Glutamatergic neuron (in vitro differentiated cells): Measurements from ENCODE around the gene OR5H14. TPM values are rescaled to one million over a fixed set of nuclear protein-coding genes. Genes with fewer than 3 reads are reported as not detected.
A peak's percentile ranks its signal among the peaks of the same experiment; 100 is the strongest.
"Not testable (repeated sequence)": the region's sequence is repeated elsewhere in the genome, so short reads cannot be mapped to it uniquely, and the experiment has no call there.

Experiments
- DNase-seq: peaks from one replicate; pipeline ENCODE4 v3.0.0; 2022
- H3K27ac Mint-ChIP-seq: one replicate; pipeline ENCODE4 v1.8.0; 2020; ENCODE audit warnings: mild to moderate bottlenecking, mixed read lengths, inconsistent platforms; ENCODE audit not compliant: unreplicated experiment
- H3K27me3 Mint-ChIP-seq: one replicate; pipeline ENCODE4 v1.8.0; 2020; ENCODE audit warnings: mild to moderate bottlenecking, moderate library complexity, mixed read lengths, inconsistent platforms; ENCODE audit not compliant: unreplicated experiment
- H3K36me3 Mint-ChIP-seq: one replicate; pipeline ENCODE4 v1.8.0; 2020; ENCODE audit warnings: mild to moderate bottlenecking, mixed read lengths, inconsistent platforms; ENCODE audit not compliant: unreplicated experiment
- H3K4me1 Mint-ChIP-seq: one replicate; pipeline ENCODE4 v1.8.0; 2020; ENCODE audit warnings: mild to moderate bottlenecking, low read depth, mixed read lengths, inconsistent platforms; ENCODE audit not compliant: unreplicated experiment
- H3K4me3 Mint-ChIP-seq: one replicate; pipeline ENCODE4 v1.8.0; 2020; ENCODE audit warnings: mild to moderate bottlenecking, mixed read lengths, inconsistent platforms; ENCODE audit not compliant: unreplicated experiment
- H3K9me3 Mint-ChIP-seq: one replicate; pipeline ENCODE4 v1.8.0; 2020; ENCODE audit warnings: mild to moderate bottlenecking, moderate library complexity, mixed read lengths, inconsistent platforms; ENCODE audit not compliant: unreplicated experiment
- total RNA-seq: library from RNA; stranded (reverse); fragmentation: NEBNext Ultra II Directional; extraction: Animal tissue kit (Norgen Biotek cat#: 25700); gene quantifications from one replicate; pipeline ENCODE4 v1.2.1, GENCODE V29; 2021; ENCODE audit not compliant: unreplicated experiment
- TF ChIP-seq, protein P1 (sequence below): fragments of 200-600 bp; sonication (generic); IDR thresholded peaks from one replicate; pipeline ENCODE4 v1.5.0; 2021; ENCODE audit not compliant: partially characterized antibody, unreplicated experiment

The OR5H14 gene
- total RNA-seq, 1 donor from 2014 or later: not detected

DNA sequence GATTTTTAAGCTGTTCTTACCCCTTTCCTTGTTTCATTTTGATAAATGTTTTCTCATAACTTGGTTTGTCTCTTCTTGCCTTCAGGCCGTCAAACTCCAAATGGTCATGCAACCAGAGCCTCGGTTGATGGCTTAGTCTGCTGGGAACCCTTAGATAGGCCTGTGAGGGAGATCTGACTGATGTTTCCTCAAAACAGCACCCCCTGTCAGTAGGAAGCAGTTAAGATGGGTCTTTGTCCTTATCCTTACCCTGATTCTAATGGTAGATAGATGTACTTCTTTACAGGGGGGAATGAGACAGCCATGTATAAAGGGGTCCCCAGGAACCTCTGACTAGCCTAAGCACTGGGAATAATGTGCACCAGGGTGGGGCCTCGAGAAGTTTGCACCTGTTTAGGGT, 33.0 kb upstream of the OR5H14 start:
- peaks cover 2% of the 10 kb centered on the region for H3K9me3 Mint-ChIP-seq
- TF ChIP-seq, protein P1, sequence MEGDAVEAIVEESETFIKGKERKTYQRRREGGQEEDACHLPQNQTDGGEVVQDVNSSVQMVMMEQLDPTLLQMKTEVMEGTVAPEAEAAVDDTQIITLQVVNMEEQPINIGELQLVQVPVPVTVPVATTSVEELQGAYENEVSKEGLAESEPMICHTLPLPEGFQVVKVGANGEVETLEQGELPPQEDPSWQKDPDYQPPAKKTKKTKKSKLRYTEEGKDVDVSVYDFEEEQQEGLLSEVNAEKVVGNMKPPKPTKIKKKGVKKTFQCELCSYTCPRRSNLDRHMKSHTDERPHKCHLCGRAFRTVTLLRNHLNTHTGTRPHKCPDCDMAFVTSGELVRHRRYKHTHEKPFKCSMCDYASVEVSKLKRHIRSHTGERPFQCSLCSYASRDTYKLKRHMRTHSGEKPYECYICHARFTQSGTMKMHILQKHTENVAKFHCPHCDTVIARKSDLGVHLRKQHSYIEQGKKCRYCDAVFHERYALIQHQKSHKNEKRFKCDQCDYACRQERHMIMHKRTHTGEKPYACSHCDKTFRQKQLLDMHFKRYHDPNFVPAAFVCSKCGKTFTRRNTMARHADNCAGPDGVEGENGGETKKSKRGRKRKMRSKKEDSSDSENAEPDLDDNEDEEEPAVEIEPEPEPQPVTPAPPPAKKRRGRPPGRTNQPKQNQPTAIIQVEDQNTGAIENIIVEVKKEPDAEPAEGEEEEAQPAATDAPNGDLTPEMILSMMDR: no peak
- no peaks in the 10 kb centered on the region for H3K36me3 Mint-ChIP-seq
- peak overlapping the region; percentile 22 for H3K27ac Mint-ChIP-seq
- no peaks in the 10 kb centered on the region for H3K4me1 Mint-ChIP-seq
- no peak overlapping the region for H3K4me3 Mint-ChIP-seq
- DNase-seq: no peak
- no peaks in the 10 kb centered on the region for H3K27me3 Mint-ChIP-seq

DNA sequence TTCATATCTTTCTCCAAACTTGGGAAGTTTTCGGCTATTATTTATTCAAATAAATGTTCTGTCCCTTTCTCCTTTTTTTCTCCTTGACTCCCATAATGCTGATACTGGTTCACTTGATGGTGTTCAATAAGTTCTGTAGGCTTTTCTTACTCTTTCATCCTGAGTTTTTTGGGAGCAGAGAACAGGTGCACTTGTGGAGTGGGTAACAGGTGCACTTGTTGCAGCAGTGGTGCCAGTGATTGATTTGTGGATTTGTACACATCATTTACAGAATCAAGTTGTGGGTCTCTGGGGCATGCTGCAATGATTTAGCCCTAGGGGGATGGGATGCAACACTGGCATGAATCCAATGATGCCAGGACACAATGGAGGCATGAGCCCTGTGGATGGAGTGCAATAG, 31.6 kb upstream of the OR5H14 start:
- Mint-ChIP-seq H3K27ac (no peak overlapping the region), H3K4me1 (no peaks in the 10 kb centered on the region), H3K27me3 (no peaks in the 10 kb centered on the region), H3K36me3 (no peaks in the 10 kb centered on the region), H3K4me3 (no peak overlapping the region), H3K9me3 (peaks cover 2% of the 10 kb centered on the region)
- no peak for DNase-seq
- TF ChIP-seq, protein P1: no peak

DNA sequence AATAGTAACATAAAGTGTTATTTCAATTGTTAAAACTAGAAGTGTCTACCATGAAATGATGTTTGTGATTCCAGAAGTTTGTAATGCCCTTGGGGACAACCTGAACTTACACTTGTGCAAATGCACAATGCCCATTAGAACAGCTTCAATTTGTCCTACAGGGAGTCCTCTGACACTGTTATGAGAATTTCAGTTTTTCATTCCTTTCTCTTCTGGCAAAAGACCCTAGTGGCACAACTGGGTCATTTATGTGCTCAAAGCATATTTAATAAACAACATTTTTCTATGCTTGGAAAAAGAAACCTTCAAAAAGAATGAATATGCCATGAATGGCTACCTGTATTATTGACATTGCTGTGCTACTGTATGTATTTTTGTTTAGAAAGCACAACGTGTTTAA, 16.9 kb upstream of the OR5H14 start, which contains the start of gene OR5H1:
Gene OR5H1, plus strand, starts transcription at position 301 of the 400 bp plus-strand sequence. CDS start 1,977 bp downstream, outside the sequence.
- no peak for DNase-seq
- TF ChIP-seq, protein P1: no peak
- Mint-ChIP-seq H3K4me1 (no peaks in the 10 kb centered on the region), H3K27ac (no peak within 1 kb of the TSS), H3K27me3 (no peaks in the 10 kb centered on the region), H3K4me3 (no peak within 1 kb of the TSS), H3K9me3 (no peaks in the 10 kb centered on the region), H3K36me3 (no peaks in the 10 kb centered on the region)

DNA sequence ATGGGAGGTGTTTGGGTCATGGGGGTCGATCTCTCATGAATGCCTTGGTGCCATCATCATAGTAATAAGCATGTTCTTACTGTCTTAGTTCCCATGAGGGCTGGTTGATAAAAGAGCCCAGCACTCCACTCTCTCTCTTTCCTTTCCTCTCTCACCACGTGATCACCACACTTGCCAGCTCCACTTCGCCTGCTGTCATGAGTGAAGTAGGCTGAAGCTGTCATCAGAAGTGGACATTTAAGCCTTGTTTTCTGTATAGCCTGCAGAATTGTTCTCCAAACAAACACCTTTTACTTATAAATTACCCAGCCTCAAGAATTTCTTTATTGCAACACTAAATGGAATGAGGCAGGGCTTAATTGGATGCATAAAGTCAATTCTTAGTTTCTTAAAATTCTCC, 10.6 kb upstream of the OR5H14 start:
- no peak overlapping the region for H3K4me3 Mint-ChIP-seq
- TF ChIP-seq, protein P1: no peak
- H3K9me3 Mint-ChIP-seq: no peaks in the 10 kb centered on the region
- no peaks in the 10 kb centered on the region for H3K27me3 Mint-ChIP-seq
- DNase-seq: no peak
- no peaks in the 10 kb centered on the region for H3K4me1 Mint-ChIP-seq
- H3K27ac Mint-ChIP-seq: no peak overlapping the region
- no peaks in the 10 kb centered on the region for H3K36me3 Mint-ChIP-seq

DNA sequence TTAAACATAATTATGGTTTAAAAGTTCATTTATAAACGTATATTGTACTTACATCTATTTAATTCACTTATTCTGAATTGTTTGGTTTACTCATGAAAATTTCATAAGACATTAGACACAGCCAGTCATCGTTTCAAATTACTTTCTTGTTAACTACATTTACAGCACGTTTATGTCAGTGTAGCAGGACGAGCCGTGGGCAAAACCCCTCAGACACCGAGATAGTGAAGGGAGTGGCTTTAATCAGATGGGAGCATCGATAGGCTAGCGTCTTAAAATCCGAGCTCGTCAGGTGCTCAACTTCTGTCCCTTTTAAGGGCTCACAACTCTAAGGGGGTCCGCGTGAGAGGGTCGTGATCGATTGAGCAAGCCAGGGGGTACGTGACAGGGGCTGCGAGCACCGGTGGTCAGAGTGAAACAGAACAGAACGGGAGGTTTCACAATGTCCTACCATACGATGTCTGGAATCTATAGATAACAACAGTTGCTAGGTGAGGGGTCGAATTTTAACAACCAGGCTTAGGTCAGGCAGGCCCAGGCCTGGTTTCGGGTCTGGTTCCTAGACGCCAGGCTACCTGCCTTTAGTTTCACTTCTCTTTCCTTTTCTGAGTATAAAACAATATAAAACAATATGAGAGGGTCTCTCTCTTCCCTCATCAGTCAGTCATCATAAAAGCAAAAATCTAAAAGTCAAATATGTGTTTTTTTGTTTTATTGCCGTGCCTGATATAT, 9.3 kb upstream of the OR5H14 start:
- not testable (repeated sequence) for H3K27ac Mint-ChIP-seq, H3K27me3 Mint-ChIP-seq, H3K36me3 Mint-ChIP-seq, H3K4me1 Mint-ChIP-seq, DNase-seq, H3K4me3 Mint-ChIP-seq, H3K9me3 Mint-ChIP-seq
